GM18861 (cell line): ENCODE measurements around the gene ZNF672.
"Not testable (repeated sequence)": the region's sequence is repeated elsewhere in the genome, so short reads cannot be mapped to it uniquely, and the experiment has no call there.

Experiments
- ATAC-seq: cut with Tn5 transposase; IDR thresholded peaks from one replicate; pipeline ENCODE4 v1.9.1; 2021; ENCODE audit not compliant: unreplicated experiment

Gene ZNF672

GRCh38 chr1:248884632-248885295, 46.7 kb downstream of the ZNF672 start:
- no peak for ATAC-seq

DNA sequence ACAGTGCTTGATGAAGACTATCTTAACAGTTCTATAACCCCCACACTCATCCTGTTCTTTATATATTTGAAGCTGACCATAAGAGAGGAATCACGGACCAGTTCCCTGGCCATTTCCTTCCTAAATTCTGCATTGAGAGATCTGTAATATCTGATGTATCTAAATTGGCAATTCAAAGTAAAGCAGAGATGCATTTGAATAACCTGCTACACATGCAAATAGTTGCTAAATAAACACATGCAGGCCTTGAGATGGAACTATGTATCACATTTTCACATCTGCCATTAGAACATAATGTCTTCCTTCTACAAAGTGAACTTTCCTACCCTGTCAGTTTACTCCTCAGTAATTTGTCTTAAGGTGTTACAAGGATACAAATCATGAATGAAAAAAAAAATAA, 47.6 kb downstream of the ZNF672 start:
- no peak for ATAC-seq

DNA sequence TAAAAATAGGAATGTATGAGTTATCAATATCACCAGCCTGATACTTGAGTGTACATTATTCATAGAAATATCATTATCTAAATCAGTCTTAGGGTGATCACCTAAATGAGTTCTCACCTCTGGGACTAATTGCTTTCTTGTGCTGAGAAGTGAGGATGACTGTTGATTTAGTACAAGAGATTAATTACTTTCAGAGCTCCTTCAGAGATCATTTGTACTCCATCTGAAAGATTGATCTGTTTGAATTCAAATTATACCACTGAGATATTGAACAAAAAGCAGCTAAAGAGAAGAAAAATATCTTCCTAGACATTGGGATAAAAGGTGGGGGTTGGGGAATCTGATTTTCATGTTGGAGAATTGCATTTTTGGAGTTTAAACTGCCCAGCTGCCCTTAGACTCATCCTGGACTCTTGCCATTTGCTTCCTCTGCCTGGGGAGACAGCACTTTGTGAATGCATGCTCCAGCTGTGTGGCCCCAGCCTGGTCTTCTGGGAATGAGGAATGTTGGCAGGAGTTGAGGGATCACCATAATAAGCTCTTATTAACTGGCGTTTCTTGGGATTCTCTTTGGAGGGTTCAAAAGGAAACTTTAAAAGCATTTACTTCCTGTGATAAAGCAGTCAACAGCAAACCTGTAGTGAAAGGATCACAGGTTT, 48.3 kb downstream of the ZNF672 start:
- no peak for ATAC-seq

- ATAC-seq, result not testable (repeated sequence)
Measured at GRCh38 chr1:248889914-248890243, 51.9 kb downstream of the ZNF672 start.

DNA sequence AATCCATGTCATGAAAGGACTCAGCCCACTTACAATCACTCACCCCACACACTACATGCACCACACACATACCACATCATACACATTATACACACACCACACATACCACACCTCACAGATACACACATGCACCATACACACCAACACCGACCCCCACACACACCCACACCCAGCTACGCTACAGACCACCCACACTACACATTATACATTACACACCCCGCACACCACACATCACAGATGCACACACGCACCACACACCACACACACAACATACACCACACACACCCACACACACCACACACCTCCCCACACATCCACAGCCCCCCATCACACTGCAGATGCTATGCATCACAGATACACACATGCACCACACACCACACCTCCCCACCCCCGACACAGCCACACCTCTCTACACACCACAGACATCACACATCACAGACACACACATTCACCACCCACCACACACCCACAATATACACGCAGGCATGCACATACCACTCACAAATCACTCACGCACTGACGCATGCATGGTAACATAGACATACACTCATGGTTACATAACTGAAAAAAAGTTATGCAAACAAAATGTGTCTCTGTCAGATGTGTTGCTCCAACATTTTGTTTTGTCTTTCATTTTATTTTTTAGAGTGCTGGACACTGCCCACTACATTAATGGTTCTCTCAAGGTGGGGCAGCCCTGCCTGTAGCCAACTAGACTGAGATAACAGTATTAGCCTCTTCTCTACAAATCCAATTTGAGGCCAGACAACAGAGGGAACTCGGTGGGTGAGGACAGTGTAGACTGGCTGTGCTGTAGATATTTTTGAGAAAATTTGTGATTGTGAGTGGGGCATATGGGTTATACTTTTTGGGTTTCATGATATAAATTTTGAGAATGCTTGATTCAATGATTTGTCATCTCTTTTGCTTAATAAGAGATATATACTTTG, 52.8 kb downstream of the ZNF672 start:
- no peak for ATAC-seq

DNA sequence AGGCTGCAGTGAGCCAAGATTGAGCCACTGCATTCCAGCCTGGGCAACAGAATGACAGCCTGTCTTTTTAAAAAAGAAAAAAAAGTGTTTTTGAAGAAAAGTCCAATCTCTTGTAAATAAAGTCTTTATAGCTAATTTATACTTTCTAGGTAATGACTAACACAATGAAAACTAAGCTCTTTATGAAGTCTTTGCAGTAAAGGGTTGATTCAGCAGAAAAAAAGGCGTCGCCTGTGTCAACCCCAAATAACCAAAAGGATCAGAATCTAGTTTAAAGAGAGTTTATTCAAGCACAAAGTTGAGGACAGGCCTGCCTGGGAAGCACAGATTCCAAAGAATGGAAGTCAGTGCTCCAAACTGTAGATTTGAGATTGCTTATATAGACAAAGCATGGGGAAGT, 53.7 kb downstream of the ZNF672 start:
- no peak for ATAC-seq

- no peak for ATAC-seq
Measured at GRCh38 chr1:248892590-248892989, 54.6 kb downstream of the ZNF672 start.

DNA sequence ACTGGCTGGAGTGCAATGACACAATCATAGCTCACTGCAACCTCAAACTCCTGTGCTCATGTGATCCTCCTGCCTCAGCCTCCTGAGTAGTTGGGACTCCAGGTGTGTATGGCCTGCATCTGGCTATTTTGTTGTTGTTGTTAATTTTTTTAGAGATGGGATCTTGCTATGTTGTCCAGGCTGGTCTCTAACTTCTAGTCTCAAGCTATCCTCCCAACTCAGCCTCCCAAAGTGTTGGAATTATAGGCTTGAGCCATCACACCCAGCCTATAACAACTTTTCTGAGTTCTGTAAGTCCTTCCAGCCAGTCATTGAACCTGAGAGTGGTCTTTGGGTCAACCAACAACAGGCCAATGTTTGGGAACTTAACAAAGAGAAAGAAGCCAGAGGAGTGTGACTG, 56.8 kb downstream of the ZNF672 start:
- no peak for ATAC-seq

GRCh38 chr1:248897412-248898337, 59.7 kb downstream of the ZNF672 start:
- no peak for ATAC-seq
